WERI-Rb-1 (cell line): Measurements from ENCODE around the gene GPR137B.

ENCODE experiments used
- DNase-seq: peaks from one replicate; pipeline ENCODE4 v3.0.0-alpha.2; 2020
- H3K27ac ChIP-seq: fragments of 250-450 bp; sonication (Bioruptor Pico); 2 replicates; pipeline ENCODE4 v1.5.1; 2020; ENCODE audit warnings: mild to moderate bottlenecking, moderate library complexity
- H3K27me3 ChIP-seq: fragments of 250-450 bp; sonication (Bioruptor Pico); 2 replicates; pipeline ENCODE4 v1.5.1; 2021; ENCODE audit warnings: mild to moderate bottlenecking, low read depth, moderate library complexity; ENCODE audit not compliant: insufficient read depth, severe bottlenecking
- H3K36me3 ChIP-seq: fragments of 250-450 bp; sonication (Bioruptor Pico); 2 replicates; pipeline ENCODE4 v1.5.1; 2020; ENCODE audit warnings: mild to moderate bottlenecking, moderate library complexity
- H3K4me3 ChIP-seq: 2 replicates; pipeline ENCODE4 v1.5.1; 2011; ENCODE audit warnings: low read depth, mild to moderate bottlenecking, control low read depth, low read length
- H3K9me3 ChIP-seq: fragments of 250-450 bp; sonication (Bioruptor Pico); 2 replicates; pipeline ENCODE4 v1.5.1; 2021; ENCODE audit warnings: mild to moderate bottlenecking, moderate library complexity; ENCODE audit not compliant: severe bottlenecking
- TF ChIP-seq, protein P1 (sequence below): IDR thresholded peaks from 2 replicates; pipeline ENCODE4 v1.5.1; 2011; ENCODE audit warnings: low read depth, mild to moderate bottlenecking, control low read depth, inconsistent platforms, low read length

GPR137B gene

DNA sequence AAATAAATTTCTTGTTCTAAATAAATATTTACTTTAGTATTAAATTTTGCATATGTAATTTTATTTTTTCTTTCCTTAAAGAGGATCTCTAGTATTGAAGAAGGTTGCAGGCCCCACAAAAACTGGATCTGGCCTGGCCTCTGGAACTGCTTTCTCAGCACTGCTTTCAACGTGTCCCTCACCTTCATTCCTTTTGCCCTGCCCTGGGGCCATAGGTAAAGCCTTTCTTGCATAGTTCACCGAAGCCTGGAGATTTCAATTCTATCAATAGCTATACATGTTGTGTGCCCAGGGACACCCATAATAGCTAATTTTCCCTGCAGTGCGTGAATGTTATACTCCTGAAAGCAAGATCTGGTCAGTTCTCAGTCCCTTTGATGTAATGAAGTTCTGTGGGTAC, 12.0 kb upstream of the GPR137B start:
- Histone ChIP-seq H3K36me3 (no peaks in the 10 kb centered on the region), H3K4me3 (no peak overlapping the region), H3K9me3 (no peaks in the 10 kb centered on the region), H3K27me3 (no peaks in the 10 kb centered on the region), H3K27ac (no peak overlapping the region)
- TF ChIP-seq, protein P1, sequence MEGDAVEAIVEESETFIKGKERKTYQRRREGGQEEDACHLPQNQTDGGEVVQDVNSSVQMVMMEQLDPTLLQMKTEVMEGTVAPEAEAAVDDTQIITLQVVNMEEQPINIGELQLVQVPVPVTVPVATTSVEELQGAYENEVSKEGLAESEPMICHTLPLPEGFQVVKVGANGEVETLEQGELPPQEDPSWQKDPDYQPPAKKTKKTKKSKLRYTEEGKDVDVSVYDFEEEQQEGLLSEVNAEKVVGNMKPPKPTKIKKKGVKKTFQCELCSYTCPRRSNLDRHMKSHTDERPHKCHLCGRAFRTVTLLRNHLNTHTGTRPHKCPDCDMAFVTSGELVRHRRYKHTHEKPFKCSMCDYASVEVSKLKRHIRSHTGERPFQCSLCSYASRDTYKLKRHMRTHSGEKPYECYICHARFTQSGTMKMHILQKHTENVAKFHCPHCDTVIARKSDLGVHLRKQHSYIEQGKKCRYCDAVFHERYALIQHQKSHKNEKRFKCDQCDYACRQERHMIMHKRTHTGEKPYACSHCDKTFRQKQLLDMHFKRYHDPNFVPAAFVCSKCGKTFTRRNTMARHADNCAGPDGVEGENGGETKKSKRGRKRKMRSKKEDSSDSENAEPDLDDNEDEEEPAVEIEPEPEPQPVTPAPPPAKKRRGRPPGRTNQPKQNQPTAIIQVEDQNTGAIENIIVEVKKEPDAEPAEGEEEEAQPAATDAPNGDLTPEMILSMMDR = no peak
- DNase-seq = no peak

DNA sequence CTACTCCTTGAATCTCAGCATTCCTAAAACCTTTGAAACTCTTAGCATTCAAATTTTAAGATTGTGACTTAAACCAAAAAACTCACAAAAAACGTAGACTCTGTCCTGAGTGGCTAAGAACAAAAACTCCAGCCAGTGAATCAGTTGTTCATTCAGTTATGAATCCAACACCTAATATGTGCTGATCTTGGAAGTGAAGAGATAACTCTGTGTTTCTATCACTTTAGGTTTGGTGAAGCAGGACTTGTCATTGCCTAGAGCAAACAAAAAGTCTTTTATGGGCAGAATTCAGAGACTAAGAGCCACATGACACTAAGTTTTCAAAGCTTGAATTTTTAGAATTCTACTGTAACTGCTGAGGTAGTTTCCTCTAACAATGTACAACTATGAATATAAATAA, 10.4 kb upstream of the GPR137B start:
- Histone ChIP-seq H3K36me3 (no peaks in the 10 kb centered on the region), H3K27me3 (no peaks in the 10 kb centered on the region), H3K9me3 (no peaks in the 10 kb centered on the region), H3K27ac (no peak overlapping the region), H3K4me3 (no peak overlapping the region)
- TF ChIP-seq, protein P1 = no peak
- DNase-seq = no peak

DNA sequence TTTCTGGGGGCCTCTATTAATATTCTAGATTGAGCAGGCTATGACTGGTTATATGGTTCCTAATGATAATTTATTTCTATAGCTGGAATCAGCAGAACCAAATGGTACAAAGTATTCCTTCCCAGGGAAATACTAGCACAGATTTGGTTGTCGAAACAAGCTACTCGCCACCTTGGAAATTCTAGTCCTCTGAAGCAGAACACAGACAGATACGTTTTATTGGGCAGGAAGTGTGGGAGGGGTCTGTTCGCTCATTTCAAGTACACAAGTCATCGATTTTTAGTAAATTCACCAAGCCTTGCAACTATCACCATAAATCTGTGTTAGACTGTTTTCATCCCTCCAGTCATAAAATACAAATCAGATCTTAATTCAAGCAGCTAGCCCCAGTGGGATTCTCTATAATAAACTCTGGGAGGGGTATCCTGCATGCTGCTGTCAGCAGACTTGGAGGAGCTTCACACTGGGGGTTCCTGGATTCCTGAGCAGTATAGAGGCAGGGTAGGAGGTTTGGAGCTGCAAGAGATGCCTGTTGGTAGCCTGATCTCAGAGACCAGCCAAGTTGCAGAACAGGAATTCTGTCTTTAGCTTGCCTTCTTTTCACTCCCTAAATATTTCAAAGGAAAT, 9.8 kb upstream of the GPR137B start:
- H3K36me3 ChIP-seq = no peaks in the 10 kb centered on the region
- H3K27me3 ChIP-seq = no peaks in the 10 kb centered on the region
- DNase-seq = no peak
- TF ChIP-seq, protein P1 = no peak
- H3K27ac ChIP-seq = no peak overlapping the region
- H3K4me3 ChIP-seq = no peak overlapping the region
- no peaks in the 10 kb centered on the region for H3K9me3 ChIP-seq

DNA sequence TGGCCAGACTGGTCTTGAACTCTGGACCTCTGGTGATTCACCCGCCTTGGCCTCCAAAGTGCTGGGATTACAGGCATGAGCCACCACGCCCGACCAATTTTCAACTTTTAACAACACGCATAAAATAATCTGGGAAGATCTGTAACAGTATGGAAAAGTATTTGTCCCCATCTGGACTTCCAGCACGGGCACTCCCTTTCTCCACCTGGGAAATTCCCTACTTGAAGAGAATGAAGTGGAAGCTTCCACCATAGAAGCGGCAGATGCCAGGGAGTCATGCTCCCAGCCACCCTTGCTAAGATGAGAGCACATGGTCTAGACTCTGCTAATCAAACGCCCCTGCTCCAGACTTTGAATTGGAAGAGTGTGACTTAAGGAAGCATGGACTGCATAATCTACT, 9.0 kb upstream of the GPR137B start:
- TF ChIP-seq, protein P1 = no peak
- H3K27me3 ChIP-seq = peaks cover 2% of the 10 kb centered on the region
- DNase-seq = no peak
- no peaks in the 10 kb centered on the region for H3K9me3 ChIP-seq
- no peak overlapping the region for H3K4me3 ChIP-seq
- H3K27ac ChIP-seq = no peak overlapping the region
- H3K36me3 ChIP-seq = no peaks in the 10 kb centered on the region

DNA sequence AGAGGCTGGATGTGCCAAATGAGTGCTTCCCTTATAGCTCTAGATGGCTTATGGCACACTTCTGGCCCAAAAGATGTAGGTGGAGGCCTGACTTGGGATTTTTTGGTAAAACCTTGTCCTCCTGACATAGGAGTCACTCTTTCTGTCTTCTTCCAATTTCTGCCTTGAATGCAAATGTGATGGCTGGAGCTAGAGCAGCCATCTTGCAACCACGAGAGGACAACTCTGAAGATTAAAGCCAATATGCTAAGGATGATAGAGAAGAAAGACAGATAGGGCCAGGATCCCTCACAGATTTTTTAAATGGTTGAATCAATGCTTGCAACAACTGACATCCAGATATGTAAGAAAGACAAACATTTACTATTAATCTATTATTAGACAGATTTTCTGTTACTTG, 8.5 kb upstream of the GPR137B start:
- Histone ChIP-seq H3K4me3 (no peak overlapping the region), H3K9me3 (no peaks in the 10 kb centered on the region), H3K36me3 (no peaks in the 10 kb centered on the region), H3K27me3 (peaks cover 7% of the 10 kb centered on the region), H3K27ac (no peak overlapping the region)
- TF ChIP-seq, protein P1 = no peak
- DNase-seq = no peak

DNA sequence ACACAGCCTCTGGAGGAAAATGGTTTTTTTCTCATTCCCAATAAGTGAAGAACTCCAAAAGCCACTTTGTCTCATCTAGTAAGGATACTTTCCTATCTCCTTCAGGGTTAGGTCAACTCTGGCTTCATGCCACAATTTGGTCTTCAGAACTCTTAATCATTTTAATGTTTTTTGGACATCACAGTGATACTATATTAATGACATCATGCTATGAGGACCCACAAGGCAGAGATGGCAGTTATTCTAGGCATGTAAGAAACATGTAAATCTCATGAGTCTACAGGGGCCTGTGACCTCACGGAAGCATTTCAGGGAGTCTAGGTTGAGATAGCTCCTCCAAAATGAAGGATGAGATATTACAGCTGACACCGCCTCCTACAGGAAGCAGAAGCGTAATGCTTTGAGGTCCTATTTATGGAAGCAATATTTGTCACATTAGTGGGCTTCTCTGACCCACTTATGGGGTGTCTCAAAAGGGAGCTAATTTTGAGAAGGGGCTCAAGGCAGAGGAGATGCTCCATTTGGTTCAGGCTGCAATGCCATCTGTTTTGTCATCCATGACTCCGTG, 5.0 kb upstream of the GPR137B start:
- Histone ChIP-seq H3K4me3 (no peak overlapping the region), H3K27ac (no peak overlapping the region), H3K36me3 (no peaks in the 10 kb centered on the region), H3K9me3 (no peaks in the 10 kb centered on the region), H3K27me3 (peaks cover 32% of the 10 kb centered on the region)
- DNase-seq = no peak
- TF ChIP-seq, protein P1 = peak; percentile 38; the same call in 1 of the 2 replicates
